GM18505 (cell line): ENCODE results near the gene BDNF.
"Not testable (repeated sequence)": the region's sequence is repeated elsewhere in the genome, so short reads cannot be mapped to it uniquely, and the experiment has no call there.

Source experiments
- ATAC-seq: cut with Tn5 transposase; IDR thresholded peaks from one replicate; pipeline ENCODE4 v1.9.1; 2021; ENCODE audit not compliant: unreplicated experiment
- POLR2A ChIP-seq: IDR thresholded peaks from 4 replicates; pipeline ENCODE4 v1.6.1; 2011; ENCODE audit warnings: borderline replicate concordance; ENCODE audit not compliant: insufficient read depth, insufficient read length; ENCODE audit errors: extremely low read depth

BDNF gene

DNA sequence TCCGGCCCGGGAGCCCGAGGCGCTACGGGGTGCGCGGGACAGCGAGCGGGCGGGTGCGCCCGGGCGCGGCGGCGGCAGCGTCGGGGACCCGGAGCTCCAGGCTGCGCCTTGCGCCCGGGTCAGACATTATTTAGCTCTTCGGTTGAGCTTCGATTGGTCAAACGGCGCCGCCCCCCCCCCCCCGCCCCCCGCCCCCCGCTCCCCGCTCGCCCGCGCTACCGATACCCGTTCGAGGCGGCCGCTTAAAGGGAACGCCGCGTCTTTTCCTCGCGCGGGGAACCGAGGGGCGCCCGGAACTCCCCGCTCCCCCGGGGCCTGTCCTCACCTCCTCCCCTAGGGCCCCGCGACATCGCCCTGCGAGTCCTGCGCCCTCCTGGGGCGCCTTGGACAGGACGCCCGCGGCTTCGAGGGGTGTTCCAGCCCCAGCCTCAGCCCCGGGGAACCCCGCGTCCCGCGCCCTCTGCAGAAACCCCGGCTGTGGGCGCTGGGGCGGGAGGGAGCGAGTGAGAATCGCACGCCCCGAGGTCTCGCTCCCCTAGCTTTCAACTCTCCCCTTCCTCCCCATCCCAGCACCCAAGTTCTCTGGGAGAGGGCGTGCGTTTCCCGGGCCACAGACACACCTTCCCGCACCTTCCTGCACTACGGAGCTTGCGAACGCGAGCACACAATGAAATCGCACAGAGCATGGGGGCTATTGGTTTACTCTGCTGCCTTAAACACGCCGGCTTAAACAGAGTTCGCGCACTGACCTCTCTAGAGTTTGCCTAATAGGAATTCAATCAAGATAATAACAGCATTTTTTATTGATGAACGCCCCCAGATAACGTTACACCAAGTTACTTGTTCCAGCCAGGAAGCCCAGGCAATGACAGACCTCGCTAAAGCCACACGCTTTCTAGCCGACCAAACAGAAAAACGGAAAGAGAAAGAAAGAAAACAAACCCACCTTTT is at the start of gene BDNF:
Gene BDNF, minus strand, starts transcription at position 105 of the 951 bp plus-strand sequence. CDS start 41,891 bp downstream, outside the sequence.
- TF ChIP-seq POLR2A = no peak
- no peak for ATAC-seq

DNA sequence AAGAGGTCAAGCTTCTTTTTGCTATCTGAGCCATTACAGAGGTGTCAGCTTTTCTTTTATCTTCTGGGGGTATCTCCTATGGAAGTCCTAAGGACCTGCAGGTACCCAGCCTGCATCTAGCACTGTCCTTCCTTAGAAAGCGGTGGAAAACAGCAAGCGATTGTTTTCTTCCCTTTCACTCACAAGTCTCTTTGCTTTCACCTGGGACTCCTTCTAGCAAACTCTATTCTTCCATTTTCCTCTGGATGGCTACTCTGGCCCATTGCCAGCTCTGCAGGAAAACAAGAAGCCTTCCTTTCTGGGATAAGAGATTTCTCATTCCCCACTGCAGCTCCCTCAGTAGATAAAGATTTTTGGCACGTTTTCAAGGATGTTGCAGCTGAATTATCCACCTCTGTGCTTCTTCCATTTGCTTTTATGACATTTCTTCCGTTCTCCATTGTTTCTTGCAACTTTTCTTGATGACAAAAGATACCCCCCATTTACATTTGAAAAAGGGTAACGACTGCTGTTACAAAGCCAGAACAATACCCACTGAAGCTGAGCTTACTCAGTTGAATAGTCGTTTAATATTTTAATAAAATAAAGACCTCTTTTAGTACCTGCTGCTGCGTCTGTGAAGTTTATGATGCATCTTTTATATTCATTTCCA is 40.2 kb upstream of the BDNF start:
- no peak for TF ChIP-seq POLR2A
- no peak for ATAC-seq

DNA sequence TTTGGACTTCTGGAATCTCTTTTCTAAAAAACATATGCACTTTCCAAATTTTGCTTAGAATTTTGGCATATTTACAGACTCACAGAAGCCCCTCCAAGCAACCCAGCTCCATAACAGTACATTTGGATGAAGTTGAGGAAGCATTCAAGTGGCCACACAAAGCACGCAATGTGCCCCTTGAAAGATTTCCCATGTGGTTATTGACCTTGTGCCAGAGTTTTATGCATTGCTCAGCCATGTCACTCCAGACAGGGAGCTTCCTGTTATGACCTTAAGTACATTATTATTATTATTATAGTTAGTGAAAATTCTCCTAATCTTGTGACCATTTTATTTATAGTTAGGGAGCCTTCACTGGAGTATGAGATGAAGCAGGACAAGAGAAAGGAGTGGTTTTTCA is 35.0 kb upstream of the BDNF start:
- no peak for TF ChIP-seq POLR2A
- no peak for ATAC-seq

DNA sequence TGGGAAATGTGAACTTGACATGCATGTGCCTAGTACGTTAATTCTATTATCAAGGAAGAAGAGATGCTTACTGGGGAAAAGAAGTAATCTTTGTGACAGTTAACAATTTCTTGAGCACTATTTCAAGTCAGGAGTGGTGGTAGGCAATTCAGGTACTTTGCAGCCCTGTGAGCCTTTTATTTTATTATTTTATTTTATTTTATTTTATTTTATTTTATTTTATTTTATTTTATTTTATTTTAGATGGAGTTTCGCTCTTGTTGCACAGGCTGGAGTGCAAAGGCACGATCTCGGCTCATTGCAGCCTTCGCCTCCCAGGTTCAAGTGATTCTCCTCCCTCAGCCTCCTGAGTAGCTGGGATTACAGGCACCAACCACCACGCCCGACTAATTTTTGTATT is 31.5 kb upstream of the BDNF start:
- not testable (repeated sequence) for ATAC-seq

DNA sequence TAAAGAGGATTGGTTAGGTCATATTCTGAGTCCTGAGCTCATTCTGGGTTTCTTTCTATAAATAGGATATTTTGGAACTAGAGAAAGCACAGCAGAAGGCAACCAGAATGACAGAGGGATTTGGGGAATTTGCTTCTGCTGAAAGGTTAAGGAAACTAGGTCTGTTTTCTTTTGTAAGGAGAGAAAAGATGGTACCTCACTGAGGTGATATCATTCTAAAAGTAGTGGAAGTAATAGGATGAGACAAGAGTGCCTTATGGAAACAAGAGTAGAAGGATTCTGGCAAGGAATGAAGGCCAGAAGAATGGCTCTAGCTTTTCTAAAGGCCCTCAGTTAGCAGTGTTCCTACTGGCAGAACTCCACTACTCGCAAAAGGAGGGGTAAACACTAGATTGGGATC is 26.7 kb upstream of the BDNF start:
- TF ChIP-seq POLR2A = no peak

DNA sequence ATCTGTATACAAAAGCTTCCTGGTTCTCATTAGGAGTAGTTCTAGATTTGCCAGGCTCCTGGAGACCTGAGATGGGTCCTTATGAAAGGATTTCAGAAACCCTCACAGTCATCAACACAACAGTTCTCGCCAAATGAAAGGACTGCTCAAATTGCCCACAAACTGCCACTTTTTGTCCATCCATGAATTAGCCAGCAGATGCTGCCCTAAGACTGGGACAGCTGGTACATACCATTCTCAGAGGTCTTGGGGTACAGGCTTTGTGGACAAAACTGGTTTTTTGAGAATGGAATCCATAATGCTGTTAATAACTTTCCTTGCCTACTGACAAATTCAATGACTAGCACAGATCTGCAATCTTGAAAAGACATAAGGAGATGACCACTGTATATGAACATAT is 23.4 kb upstream of the BDNF start:
- no peak for ATAC-seq
- TF ChIP-seq POLR2A = no peak

More for the DNA sequence above, 26.7 kb upstream of the BDNF start:
- ATAC-seq = no peak

DNA sequence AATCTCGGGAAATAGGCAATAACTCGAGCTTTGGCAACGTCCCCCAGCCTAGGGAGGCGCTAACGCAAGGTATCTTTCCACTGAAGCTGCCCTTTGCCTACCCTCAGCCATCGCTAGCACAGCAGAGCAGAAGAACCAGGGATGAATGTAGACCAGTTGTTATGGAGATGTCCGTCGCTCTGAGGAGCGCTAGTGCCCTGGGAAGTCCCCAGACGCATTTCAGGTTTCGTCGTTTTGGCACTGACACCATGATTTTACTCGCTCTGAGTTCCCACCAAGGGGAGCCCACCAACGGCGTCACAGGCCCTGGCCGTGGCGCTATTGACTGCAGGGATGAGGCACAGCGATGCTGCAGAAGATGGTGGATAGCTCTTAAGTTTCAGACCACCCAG is 22.7 kb upstream of the BDNF start:
- TF ChIP-seq POLR2A = no peak
- ATAC-seq = no peak

DNA sequence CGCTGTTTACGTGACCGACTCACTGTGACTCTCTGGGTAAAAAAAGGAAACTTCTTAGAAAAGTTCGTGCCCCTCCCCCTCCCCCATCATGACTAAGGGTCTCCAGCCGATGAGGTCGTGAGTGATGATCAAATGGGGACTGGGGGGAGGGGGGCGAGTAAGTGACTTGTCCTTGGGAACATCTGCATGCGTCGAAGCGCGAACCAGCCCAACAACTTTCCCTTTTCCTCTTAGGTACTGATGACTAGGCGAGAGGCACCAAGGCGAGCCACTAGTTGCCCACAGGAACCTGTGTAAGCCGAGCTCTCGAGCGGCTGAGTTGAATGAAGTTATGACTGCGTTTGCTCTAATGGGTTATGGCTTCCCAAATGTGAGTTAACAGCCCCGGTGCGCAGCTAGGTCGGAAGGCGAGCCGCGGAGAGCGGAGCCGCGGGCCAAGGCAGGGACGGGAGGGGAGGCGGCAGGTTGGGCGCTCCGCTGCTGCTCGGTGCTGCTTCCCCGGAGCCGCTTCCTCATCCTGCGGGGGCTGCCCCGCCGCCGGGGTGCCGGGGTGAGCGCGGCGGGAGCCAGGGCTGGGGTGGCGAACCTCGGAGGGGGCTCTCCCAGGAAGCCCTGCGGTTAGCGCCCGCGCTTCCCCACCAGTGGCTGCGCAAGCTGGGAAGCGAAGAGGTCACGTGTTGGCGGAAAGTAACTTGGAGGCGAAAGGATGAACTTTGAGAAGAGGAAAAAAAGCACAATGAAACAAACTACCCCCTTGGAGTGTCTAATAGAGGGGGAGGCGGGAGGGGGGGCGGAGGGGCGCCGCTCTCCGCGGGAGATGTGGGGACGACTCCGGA is 22.1 kb upstream of the BDNF start:
- ATAC-seq = no peak
- no peak for TF ChIP-seq POLR2A

DNA sequence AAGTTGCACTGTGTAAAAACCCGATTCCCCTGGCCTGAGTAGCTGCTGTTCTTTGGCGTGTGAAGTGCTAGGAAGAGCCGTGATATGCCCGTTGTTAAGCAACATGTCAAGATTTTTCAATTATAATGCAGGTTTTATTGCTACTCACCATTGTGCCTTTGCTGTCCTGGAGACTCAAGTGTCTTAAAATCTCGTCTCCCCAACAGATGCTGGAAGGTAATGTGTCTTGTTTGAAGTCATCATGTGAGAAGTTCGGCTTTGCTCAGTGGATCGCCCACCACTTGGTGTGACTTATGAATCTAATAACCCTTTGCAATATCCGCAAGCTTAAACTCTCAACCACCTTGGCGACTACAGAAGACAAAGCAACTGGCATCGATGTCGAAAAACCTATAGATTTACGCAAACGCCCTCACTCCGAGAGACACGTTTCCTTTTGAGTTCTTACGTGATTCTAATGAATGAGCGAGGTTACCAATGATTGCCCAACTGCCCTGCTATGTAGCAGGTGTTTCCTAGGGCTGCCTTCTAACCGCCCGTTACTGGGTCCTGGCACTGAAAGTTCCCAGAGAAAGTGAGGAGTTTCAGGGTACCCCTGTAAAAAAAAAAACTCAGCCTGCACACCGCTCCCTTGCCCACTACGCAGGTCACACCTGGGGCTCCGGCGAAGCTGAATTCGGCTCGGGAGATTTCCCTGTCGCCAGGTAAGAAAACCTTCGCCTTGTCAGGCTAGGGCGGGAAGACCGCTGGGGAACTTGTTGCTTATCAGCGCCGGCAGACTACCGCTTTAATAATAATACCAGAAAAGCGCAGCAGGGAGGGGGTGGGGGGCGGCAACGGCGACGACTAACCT is 21.2 kb upstream of the BDNF start:
- no peak for ATAC-seq
- no peak for TF ChIP-seq POLR2A

DNA sequence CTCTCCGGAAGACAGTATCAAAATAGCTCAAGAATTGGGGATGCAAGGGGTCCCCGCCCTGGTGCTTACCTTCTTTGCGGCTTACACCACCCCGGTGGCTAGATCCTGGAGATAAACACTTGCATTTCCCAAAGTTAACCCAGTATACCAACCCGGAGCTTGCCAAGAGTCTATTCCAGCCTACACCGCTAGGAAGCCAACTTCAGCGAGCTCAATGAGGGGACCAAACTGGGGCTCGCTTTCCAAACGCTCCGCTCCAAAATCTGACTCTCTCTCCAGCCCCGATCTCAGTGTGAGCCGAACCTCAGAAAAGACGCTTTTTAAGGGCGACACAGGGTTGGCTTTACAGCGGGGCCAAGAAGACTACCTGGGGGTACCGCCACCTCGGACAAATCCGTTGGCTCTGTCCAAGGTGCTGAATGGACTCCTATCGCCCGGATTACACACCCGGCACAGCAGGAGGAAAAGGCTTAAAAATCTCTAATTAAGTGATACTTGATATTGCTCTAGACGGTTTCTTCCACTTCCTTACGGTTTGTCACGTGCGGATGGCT is 20.1 kb upstream of the BDNF start:
- ATAC-seq = no peak
- TF ChIP-seq POLR2A = no peak

DNA sequence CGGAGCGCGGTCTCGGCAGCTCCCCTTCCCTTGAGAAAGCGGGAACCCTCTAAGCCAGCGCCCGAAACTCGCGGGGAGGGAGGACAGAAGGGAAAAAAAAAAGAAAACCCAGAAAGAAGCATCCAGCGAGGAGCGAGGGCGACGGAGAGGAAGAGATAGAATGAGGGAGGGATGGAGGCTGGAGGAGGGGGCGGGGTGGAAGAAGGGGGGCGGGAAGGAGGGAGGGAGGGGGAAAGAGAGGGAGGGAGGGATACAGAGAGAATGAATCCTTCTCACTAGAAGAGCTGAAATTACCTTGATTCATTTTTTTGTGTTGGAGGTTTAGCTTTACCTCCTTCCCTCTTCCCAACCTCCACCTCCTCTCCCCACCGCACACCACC is 19.3 kb upstream of the BDNF start:
- no peak for ATAC-seq
- no peak for TF ChIP-seq POLR2A

DNA sequence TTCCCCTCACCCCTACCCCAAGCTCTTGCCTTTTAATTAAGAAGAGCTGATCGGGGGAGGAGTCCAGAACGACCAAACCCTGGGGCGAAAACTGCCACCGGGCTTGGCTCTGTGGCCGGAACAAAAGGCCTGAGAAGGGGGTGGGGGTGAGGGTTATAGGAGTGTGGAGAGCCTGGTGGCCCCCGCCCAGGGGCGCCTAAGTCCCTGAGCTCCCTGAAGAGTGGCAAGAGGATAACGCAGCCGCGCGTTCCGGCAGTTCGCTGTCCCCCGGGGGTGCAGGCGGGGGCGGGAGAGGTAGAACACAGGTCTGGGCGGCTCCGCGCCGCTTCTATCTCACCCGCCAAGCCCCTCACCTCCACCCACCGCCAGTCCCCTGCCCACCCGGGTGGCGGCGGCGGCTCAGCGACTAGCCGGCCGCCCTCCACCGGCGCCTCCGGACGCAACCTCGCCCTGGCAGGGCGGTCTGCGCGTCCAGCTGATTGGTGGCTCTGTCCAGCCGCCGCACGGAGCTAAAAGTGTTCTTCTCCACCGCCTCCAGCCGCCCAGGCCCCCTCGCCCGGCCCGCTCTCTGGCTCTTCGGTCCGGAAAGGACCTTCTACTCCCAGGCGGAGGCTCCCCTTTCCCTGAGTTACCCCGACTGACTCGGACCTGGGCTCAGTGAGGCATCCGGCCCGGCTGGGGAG is 18.7 kb upstream of the BDNF start:
- no peak for TF ChIP-seq POLR2A
- ATAC-seq = no peak
